OCI-LY7 (cell line): ENCODE data around the gene ITPA. TPM values are rescaled to one million over a fixed set of nuclear protein-coding genes. Genes with fewer than 3 reads are reported as not detected.

Experiments
- BruUV-seq: library from RNA; stranded (reverse); fragments of 400-500 nt; replicated peaks from 2 replicates; lab custom pipeline; 2021; lab: Mats Ljungman, UMichigan
- CTCF ChIA-PET: fragments of 300-600 bp; sonication (Branson Sonifier 250); formaldehyde crosslinking; loops from one replicate; lab custom pipeline; 2022; ENCODE audit warnings: antibody characterized with exemption; ENCODE audit not compliant: unreplicated experiment; lab: Charles Lee
- POLR2A ChIA-PET: fragments of 300-600 bp; sonication (Branson Sonifier 250); formaldehyde crosslinking; loops from one replicate; lab custom pipeline; 2022; ENCODE audit warnings: antibody characterized with exemption; lab: Charles Lee
- DNase-seq: peaks from one replicate; pipeline ENCODE4 v3.0.0-alpha.2; 2015; ENCODE audit warnings: low spot score
- H2AFZ ChIP-seq: fragments of 200-600 bp; sonication (generic), shearing (Covaris generic); 2 replicates; pipeline ENCODE4 v1.6.1; 2014; ENCODE audit warnings: mild to moderate bottlenecking, antibody characterized with exemption, low read length, moderate library complexity
- H3K27ac ChIP-seq: fragments of 200-600 bp; sonication (generic); 2 replicates; pipeline ENCODE4 v1.5.1; 2014; ENCODE audit warnings: mixed run types, low read depth, mild to moderate bottlenecking, moderate library complexity, low read length, inconsistent platforms; ENCODE audit not compliant: poor library complexity, severe bottlenecking
- H3K36me3 ChIP-seq: fragments of 200-600 bp; sonication (generic); 2 replicates; pipeline ENCODE4 v1.6.1; 2014; ENCODE audit warnings: mild to moderate bottlenecking, antibody characterized with exemption, low read length, moderate library complexity, mixed read lengths; ENCODE audit not compliant: insufficient read depth
- H3K4me1 ChIP-seq: fragments of 200-600 bp; sonication (generic); 2 replicates; pipeline ENCODE4 v1.5.1; 2014; ENCODE audit warnings: mild to moderate bottlenecking, low read length; ENCODE audit not compliant: insufficient read depth, poor library complexity, severe bottlenecking
- H3K4me2 ChIP-seq: fragments of 200-600 bp; sonication (generic); 2 replicates; pipeline ENCODE4 v1.6.1; 2014; ENCODE audit warnings: mild to moderate bottlenecking, low read length
- H3K4me3 ChIP-seq: fragments of 200-600 bp; sonication (generic); 2 replicates; pipeline ENCODE4 v1.5.1; 2014; ENCODE audit warnings: mild to moderate bottlenecking, low read depth, low read length; ENCODE audit not compliant: poor library complexity, severe bottlenecking
- H3K79me2 ChIP-seq: fragments of 200-600 bp; sonication (generic); 2 replicates; pipeline ENCODE4 v1.6.1; 2016; ENCODE audit warnings: low read depth, mild to moderate bottlenecking, low read length, moderate library complexity, mixed read lengths; ENCODE audit not compliant: insufficient read depth
- H3K9me2 ChIP-seq: fragments of 200-600 bp; sonication (generic); 2 replicates; pipeline ENCODE4 v1.6.1; 2016; ENCODE audit warnings: mild to moderate bottlenecking, low read length, mixed read lengths; ENCODE audit not compliant: insufficient read depth
- H3K9me3 ChIP-seq: fragments of 200-600 bp; sonication (generic); 2 replicates; pipeline ENCODE4 v1.6.1; 2014; ENCODE audit warnings: mild to moderate bottlenecking, mixed run types, low read length, mixed read lengths
- H4K20me1 ChIP-seq: fragments of 200-600 bp; sonication (generic); 2 replicates; pipeline ENCODE4 v1.6.1; 2014; ENCODE audit warnings: mild to moderate bottlenecking, antibody characterized with exemption, low read length, moderate library complexity, mixed read lengths; ENCODE audit not compliant: insufficient read depth
- EZH2phosphoT487 ChIP-seq: fragments of 200-600 bp; sonication (generic); IDR thresholded peaks from 2 replicates; pipeline ENCODE4 v1.6.1; 2018; ENCODE audit warnings: low read depth, borderline replicate concordance, mild to moderate bottlenecking, mixed run types, antibody characterized with exemption, low read length, moderate library complexity, mixed read lengths
- intact Hi-C: fragments of 100-400 bp; cut with micrococcal nuclease; formaldehyde crosslinking; loops from one replicate; pipeline ENCODE4 v1.10.0; 2022; ENCODE audit not compliant: unreplicated experiment
- total RNA-seq, 2 experiments: library from RNA; depleted of rRNA in 1 of 2; stranded (reverse); fragments of >200 nt in 1 of 2; shearing (Covaris generic) in 1 of 2; gene quantifications; 2 replicates each; pipeline ENCODE4 v1.2.3, GENCODE V29; 2014 to 2022
- TF ChIP-seq, protein P1 (sequence below): fragments of 200-600 bp; sonication (generic); conservative IDR thresholded peaks from 2 replicates; pipeline ENCODE4 v1.5.1; 2014; ENCODE audit warnings: mild to moderate bottlenecking, antibody characterized with exemption, low read length, moderate library complexity, mixed read lengths

Gene ITPA
- total RNA-seq, 2 experiments from 2014 or later: 58.0 to 62.4 TPM

DNA sequence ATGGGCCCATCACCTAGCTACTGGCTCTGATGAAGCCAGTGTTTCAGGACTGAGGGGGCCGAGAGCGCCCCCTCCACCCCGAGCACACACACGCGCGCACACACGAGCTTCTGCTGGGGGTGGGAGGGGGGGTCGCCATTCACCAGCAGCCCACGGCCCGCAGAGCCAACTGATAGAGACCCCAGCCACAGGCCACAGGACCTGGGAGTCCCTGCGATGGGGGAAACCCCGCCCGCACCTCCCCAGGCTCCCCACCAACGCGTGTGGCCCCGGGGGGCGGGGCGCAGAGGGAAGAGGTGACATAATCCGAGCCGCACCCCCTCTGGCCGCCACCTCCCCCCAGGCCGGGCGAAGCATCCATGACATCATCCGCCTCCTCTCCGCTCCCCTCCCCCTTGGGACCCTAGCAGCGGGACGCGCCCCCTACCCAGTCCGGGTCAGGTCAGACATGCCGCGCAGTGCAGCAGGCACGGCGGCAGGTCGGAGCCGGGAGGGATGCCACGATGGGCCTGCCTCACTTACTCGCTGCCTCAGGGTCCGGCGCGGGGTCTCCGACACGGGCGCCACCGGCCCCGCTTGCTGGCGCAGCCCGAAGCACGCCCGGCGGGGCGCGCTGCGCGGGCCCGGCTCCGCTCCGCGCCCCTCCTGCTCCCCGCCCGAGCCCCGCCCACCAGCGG lies 36.2 kb upstream of the ITPA start, which contains the start of gene LZTS3:
TSS of gene LZTS3 (minus strand) at position 617 of the 677 bp plus-strand sequence. CDS start 6,386 bp downstream, outside the sequence.
- H3K4me1 ChIP-seq: peaks cover 27% of the 10 kb centered on the region
- H2AFZ ChIP-seq: peak within 1 kb of the TSS; percentile 98
- H4K20me1 ChIP-seq: no peaks in the 10 kb centered on the region
- TF ChIP-seq, protein P1, sequence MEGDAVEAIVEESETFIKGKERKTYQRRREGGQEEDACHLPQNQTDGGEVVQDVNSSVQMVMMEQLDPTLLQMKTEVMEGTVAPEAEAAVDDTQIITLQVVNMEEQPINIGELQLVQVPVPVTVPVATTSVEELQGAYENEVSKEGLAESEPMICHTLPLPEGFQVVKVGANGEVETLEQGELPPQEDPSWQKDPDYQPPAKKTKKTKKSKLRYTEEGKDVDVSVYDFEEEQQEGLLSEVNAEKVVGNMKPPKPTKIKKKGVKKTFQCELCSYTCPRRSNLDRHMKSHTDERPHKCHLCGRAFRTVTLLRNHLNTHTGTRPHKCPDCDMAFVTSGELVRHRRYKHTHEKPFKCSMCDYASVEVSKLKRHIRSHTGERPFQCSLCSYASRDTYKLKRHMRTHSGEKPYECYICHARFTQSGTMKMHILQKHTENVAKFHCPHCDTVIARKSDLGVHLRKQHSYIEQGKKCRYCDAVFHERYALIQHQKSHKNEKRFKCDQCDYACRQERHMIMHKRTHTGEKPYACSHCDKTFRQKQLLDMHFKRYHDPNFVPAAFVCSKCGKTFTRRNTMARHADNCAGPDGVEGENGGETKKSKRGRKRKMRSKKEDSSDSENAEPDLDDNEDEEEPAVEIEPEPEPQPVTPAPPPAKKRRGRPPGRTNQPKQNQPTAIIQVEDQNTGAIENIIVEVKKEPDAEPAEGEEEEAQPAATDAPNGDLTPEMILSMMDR: peak; percentile 32; the same call in 1 of the 2 replicates
- TF ChIP-seq EZH2phosphoT487: no peak
- H3K9me2 ChIP-seq: no peaks in the 10 kb centered on the region
- H3K9me3 ChIP-seq: no peaks in the 10 kb centered on the region
- DNase-seq: peak; percentile 72
- ChIA-PET POLR2A (no interaction called here), CTCF (no interaction called here)
- no peak within 1 kb of the TSS for H3K27ac ChIP-seq
- peak within 1 kb of the TSS; percentile 85 for H3K4me2 ChIP-seq
- intact Hi-C loops: no loop called here
- no TSS peak for BruUV-seq
- H3K36me3 ChIP-seq: no peaks in the 10 kb centered on the region
- peak within 1 kb of the TSS; percentile 97 for H3K4me3 ChIP-seq
- no peaks in the 10 kb centered on the region for H3K79me2 ChIP-seq

DNA sequence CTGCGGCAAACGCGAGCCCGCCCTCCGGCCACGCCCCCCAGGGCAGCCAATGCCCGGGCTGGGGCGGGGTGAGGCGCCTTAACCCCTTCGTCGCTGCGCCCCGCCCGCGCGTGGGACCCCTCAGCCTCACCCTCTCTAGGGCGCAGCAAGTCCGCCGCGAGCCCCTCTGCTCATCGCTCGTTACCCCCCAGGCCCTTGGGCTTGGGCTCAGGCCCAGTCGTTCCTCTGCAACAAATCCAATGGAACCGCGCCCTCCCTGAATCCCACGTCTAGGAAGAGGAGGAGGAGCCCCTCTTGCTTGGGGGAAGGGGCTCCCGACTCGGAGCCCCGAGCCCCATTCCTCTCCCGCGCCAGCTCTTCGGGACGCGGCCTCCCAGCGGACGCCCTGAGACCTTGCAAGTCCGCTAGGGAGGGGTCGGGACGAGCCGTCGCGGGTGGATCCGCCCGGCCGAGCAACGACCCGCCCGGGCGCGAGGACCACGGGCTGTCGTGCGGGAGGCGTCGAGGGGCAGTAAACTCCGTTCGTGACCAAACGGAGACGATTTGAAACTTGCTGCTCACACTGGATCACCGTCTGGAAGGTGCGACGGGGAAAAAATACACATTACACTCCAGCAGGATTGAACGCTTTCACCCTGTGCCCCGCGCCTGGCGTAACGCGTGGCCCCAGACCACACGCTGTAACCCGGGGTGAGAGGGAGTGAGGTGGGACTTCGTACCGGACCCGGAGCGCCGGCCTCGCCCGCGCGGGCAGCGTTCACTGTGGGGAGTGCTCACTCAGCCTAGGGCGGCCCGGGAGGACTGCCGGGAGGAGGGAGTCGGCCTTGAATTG lies 35.5 kb upstream of the ITPA start:
- peak overlapping the region; percentile 97 for H3K4me3 ChIP-seq
- no peaks in the 10 kb centered on the region for H3K9me2 ChIP-seq
- H3K9me3 ChIP-seq: no peaks in the 10 kb centered on the region
- H3K4me2 ChIP-seq: peak overlapping the region; percentile 85
- peaks cover 27% of the 10 kb centered on the region for H3K4me1 ChIP-seq
- no peaks in the 10 kb centered on the region for H3K79me2 ChIP-seq
- TF ChIP-seq EZH2phosphoT487: no peak
- TF ChIP-seq, protein P1: no peak
- DNase-seq: peak; percentile 91
- no peaks in the 10 kb centered on the region for H4K20me1 ChIP-seq
- BruUV-seq: no TSS peak
- ChIA-PET POLR2A (no interaction called here), CTCF (no interaction called here)
- no peaks in the 10 kb centered on the region for H3K36me3 ChIP-seq
- H3K27ac ChIP-seq: no peak overlapping the region
- H2AFZ ChIP-seq: peak overlapping the region; percentile 98
- intact Hi-C loops: no loop called here
